IMR-90 (cell line): ENCODE measurements around the gene RPEL1.

Source experiments
- CTCF ChIP-seq: conservative IDR thresholded peaks from 2 replicates; pipeline ENCODE4 v1.5.1; 2012; ENCODE audit warnings: mild to moderate bottlenecking, low read depth, low read length, improper control_type of control experiment
- MXI1 ChIP-seq: IDR thresholded peaks from 2 replicates; pipeline ENCODE4 v1.6.1; 2012; ENCODE audit warnings: low read depth, mild to moderate bottlenecking, low read length, moderate library complexity, borderline replicate concordance
- POLR2A ChIP-seq: IDR thresholded peaks from 2 replicates; pipeline ENCODE4 v1.6.1; 2012; ENCODE audit warnings: mild to moderate bottlenecking, low read depth, low read length

GRCh38 chr10:103197174-103197573, 48.5 kb upstream of the RPEL1 start:
- TF ChIP-seq CTCF (no peak), POLR2A (no peak), MXI1 (no peak)
